ENCODE results near the gene SLC25A26.

The SLC25A26 gene

DNA sequence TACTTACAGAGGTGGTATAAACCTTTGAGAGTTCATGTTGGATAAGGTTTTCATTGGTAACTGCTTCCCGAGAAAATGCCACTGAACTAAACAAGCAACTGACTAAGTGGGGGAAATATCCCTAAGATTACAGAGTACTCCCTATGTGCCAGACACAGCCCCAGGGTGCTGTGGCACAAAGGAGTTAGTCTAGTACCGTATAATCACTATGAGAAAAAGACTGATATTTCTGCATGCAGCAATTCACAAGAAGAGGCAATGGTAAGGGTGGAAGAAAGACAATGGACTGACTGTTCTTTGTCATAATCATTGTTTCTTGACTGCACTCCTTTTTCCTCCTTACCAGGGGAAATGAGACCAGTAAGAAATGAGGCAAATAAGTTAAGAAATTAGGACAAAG, 20.0 kb upstream of the SLC25A26 start:
- Histone ChIP-seq H3K4me2 (ENCODE audit: low read length) (no peak overlapping the region), H3K4me1 (ENCODE audit: control insufficient read depth, low read length) (no peaks in the 10 kb centered on the region), H3K27me3 (ENCODE audit: control insufficient read depth, low read length) (peaks cover 6% of the 10 kb centered on the region; the same call in 1 of the 2 replicates), H3K36me3 (ENCODE audit: control insufficient read depth, low read length) (no peaks in the 10 kb centered on the region), H3K27ac (ENCODE audit: low read depth, low read length) (no peak overlapping the region), H3F3A (ENCODE audit: control insufficient read depth, insufficient read depth) (no peaks in the 10 kb centered on the region), H3K4me3 (ENCODE audit: low read length) (no peak overlapping the region), H4K20me1 (ENCODE audit: control insufficient read depth, insufficient read depth, low read depth, low read length) (no peaks in the 10 kb centered on the region), H3K9me2 (replicated peaks; ENCODE audit: control insufficient read depth, low read length) (no peaks in the 10 kb centered on the region), H3K9me3 (ENCODE audit: control insufficient read depth, insufficient read depth, low read length) (no peaks in the 10 kb centered on the region), H3K79me2 (ENCODE audit: control insufficient read depth, low read length) (no peaks in the 10 kb centered on the region)
- no peak for TF ChIP-seq EZH2phosphoT487 (IDR thresholded peaks at IDR 0.05; ENCODE audit: borderline replicate concordance, low read length)
- TF ChIP-seq, protein P1, sequence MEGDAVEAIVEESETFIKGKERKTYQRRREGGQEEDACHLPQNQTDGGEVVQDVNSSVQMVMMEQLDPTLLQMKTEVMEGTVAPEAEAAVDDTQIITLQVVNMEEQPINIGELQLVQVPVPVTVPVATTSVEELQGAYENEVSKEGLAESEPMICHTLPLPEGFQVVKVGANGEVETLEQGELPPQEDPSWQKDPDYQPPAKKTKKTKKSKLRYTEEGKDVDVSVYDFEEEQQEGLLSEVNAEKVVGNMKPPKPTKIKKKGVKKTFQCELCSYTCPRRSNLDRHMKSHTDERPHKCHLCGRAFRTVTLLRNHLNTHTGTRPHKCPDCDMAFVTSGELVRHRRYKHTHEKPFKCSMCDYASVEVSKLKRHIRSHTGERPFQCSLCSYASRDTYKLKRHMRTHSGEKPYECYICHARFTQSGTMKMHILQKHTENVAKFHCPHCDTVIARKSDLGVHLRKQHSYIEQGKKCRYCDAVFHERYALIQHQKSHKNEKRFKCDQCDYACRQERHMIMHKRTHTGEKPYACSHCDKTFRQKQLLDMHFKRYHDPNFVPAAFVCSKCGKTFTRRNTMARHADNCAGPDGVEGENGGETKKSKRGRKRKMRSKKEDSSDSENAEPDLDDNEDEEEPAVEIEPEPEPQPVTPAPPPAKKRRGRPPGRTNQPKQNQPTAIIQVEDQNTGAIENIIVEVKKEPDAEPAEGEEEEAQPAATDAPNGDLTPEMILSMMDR (IDR thresholded peaks at IDR 0.05; ENCODE audit: low read depth, low read length, poor library complexity, severe bottlenecking), result no peak

DNA sequence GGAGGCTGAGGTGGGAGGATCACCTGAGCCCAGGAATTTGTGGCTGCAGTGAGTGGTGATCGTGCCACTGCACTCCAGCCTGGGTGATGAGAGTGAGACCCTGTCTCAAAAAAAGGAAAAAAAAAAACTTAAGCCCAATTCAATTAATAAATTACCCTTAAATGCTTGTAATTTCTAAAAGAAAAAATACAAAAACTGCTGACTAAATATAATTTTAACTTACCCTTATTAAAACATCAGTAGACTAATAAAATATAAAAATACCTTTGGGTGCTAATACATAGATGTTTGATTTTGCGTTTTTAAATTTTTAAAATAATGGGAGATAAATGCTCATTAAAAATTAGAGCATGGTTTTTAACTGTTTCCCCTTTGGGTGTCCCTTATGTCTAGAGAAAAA, 17.5 kb upstream of the SLC25A26 start:
- Histone ChIP-seq H4K20me1 (ENCODE audit: control insufficient read depth, insufficient read depth, low read depth, low read length) (no peaks in the 10 kb centered on the region), H3K4me1 (ENCODE audit: control insufficient read depth, low read length) (no peaks in the 10 kb centered on the region), H3K36me3 (ENCODE audit: control insufficient read depth, low read length) (no peaks in the 10 kb centered on the region), H3K4me2 (ENCODE audit: low read length) (no peak overlapping the region), H3K79me2 (ENCODE audit: control insufficient read depth, low read length) (no peaks in the 10 kb centered on the region), H3K9me3 (ENCODE audit: control insufficient read depth, insufficient read depth, low read length) (no peaks in the 10 kb centered on the region), H3K27ac (ENCODE audit: low read depth, low read length) (no peak overlapping the region), H3K4me3 (ENCODE audit: low read length) (no peak overlapping the region), H3K9me2 (replicated peaks; ENCODE audit: control insufficient read depth, low read length) (no peaks in the 10 kb centered on the region), H3K27me3 (ENCODE audit: control insufficient read depth, low read length) (0 out of 2 replicates have a peak, but pooled peaks cover 2% of the 10 kb centered on the region), H3F3A (ENCODE audit: control insufficient read depth, insufficient read depth) (no peaks in the 10 kb centered on the region)
- TF ChIP-seq, protein P1 (IDR thresholded peaks at IDR 0.05; ENCODE audit: low read depth, low read length, poor library complexity, severe bottlenecking), result no peak

DNA sequence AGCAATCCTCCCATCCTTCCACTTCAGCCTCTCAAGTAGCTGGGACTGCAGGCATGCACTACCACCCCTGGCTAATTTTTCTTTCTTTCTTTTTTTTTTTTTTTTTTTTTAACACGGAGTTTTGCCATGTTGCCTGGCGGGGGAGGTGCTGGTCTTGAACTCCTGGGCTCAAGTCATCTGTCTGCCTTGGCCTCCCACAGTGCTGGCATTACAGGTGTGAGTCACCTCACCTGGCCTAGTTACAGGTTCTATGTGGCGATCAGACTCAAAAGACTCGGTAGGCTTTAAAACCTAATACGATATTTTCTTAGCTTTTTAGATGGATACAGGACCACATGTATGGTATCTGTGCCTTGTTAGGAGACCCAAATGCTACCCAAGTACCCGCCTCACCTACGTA, 14.0 kb upstream of the SLC25A26 start:
- Histone ChIP-seq H3K9me2 (replicated peaks; ENCODE audit: control insufficient read depth, low read length) (no peaks in the 10 kb centered on the region), H3K4me1 (ENCODE audit: control insufficient read depth, low read length) (no peaks in the 10 kb centered on the region)
- TF ChIP-seq, protein P1 (IDR thresholded peaks at IDR 0.05; ENCODE audit: low read depth, low read length, poor library complexity, severe bottlenecking), result no peak
- TF ChIP-seq EZH2phosphoT487 (IDR thresholded peaks at IDR 0.05; ENCODE audit: borderline replicate concordance, low read length), result no peak

DNA sequence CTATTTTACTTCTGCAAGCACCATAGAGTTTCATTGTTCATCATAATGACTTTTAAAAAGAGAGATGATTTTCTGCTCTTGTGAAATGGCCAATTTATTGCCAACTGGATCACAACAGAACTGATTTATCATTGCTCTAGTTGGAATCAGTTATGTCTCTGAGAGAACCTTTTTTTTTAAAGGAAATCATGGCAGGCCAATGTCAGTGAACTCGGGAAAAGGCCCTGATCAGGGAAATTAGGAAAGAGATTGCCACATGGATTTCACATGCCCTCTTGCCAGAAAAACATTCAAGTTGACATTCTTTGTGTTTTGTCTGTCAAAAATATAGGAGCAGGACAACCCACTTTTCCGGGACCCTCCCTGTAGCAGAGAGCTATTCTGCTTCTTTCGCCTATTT, 12.6 kb upstream of the SLC25A26 start:
- H3K27ac ChIP-seq (ENCODE audit: low read depth, low read length), result no peak overlapping the region
- no peaks in the 10 kb centered on the region for H3K4me1 ChIP-seq (ENCODE audit: control insufficient read depth, low read length)
- H3K9me2 ChIP-seq (replicated peaks; ENCODE audit: control insufficient read depth, low read length), result no peaks in the 10 kb centered on the region
- H3K79me2 ChIP-seq (ENCODE audit: control insufficient read depth, low read length), result no peaks in the 10 kb centered on the region
- H3K36me3 ChIP-seq (ENCODE audit: control insufficient read depth, low read length), result no peaks in the 10 kb centered on the region
- TF ChIP-seq, protein P1 (IDR thresholded peaks at IDR 0.05; ENCODE audit: low read depth, low read length, poor library complexity, severe bottlenecking), result no peak
- TF ChIP-seq EZH2phosphoT487 (IDR thresholded peaks at IDR 0.05; ENCODE audit: borderline replicate concordance, low read length), result no peak
- no peaks in the 10 kb centered on the region for H3F3A ChIP-seq (ENCODE audit: control insufficient read depth, insufficient read depth)
- no peak overlapping the region for H3K4me3 ChIP-seq (ENCODE audit: low read length)
- no peak overlapping the region for H3K4me2 ChIP-seq (ENCODE audit: low read length)
- H4K20me1 ChIP-seq (ENCODE audit: control insufficient read depth, insufficient read depth, low read depth, low read length), result no peaks in the 10 kb centered on the region
- 0 out of 2 replicates have a peak, but pooled peaks cover 2% of the 10 kb centered on the region for H3K27me3 ChIP-seq (ENCODE audit: control insufficient read depth, low read length)
- H3K9me3 ChIP-seq (ENCODE audit: control insufficient read depth, insufficient read depth, low read length), result no peaks in the 10 kb centered on the region

More for the DNA sequence above, 14.0 kb upstream of the SLC25A26 start:
- no peaks in the 10 kb centered on the region for H4K20me1 ChIP-seq (ENCODE audit: control insufficient read depth, insufficient read depth, low read depth, low read length)
- H3F3A ChIP-seq (ENCODE audit: control insufficient read depth, insufficient read depth), result no peaks in the 10 kb centered on the region
- 0 out of 2 replicates have a peak, but pooled peaks cover 2% of the 10 kb centered on the region for H3K27me3 ChIP-seq (ENCODE audit: control insufficient read depth, low read length)
- H3K79me2 ChIP-seq (ENCODE audit: control insufficient read depth, low read length), result no peaks in the 10 kb centered on the region
- no peak overlapping the region for H3K4me3 ChIP-seq (ENCODE audit: low read length)
- no peak overlapping the region for H3K27ac ChIP-seq (ENCODE audit: low read depth, low read length)
- no peaks in the 10 kb centered on the region for H3K9me3 ChIP-seq (ENCODE audit: control insufficient read depth, insufficient read depth, low read length)
- no peaks in the 10 kb centered on the region for H3K36me3 ChIP-seq (ENCODE audit: control insufficient read depth, low read length)
- H3K4me2 ChIP-seq (ENCODE audit: low read length), result no peak overlapping the region
